ENCODE measurements around the gene BCAP31. TPM values are rescaled to one million over a fixed set of nuclear protein-coding genes. Genes with fewer than 3 reads are reported as not detected.

Gene BCAP31
- total RNA-seq, 1 donor from 2014 or later: 219 TPM

DNA sequence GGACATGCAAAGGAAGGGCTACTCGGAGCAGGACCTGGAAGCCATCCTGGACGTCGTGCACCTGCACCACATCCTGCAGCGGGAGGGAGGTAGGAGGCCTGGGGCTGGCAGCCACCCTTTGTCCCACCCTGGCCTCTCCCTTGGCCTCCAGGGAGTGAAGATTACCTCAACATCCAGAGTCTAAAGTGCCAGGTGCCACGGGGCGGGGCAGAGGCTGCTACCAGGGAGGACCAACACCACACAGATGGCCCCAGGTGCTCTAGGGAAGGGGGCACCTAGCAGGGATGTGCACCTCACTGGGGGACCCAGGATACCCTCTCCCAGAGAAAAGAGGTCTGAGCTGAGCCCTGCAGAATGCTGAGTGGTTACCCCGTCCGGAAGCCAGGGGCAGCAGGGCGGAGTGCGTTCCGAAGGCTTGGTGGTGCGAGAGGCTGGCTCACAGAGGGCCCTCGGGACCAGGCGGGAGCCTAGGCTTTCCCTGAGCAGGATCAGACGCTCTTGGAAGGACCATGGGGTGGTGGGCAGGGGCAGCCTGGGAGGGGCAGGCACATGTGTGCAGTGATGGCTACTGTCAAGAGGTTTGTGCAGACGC, 16.5 kb upstream of the BCAP31 start:
- Mint-ChIP-seq H3K4me3 (ENCODE audit: unreplicated experiment) (no peak overlapping the region), H3K27ac (ENCODE audit: unreplicated experiment) (no peak overlapping the region), H3K27me3 (ENCODE audit: low read depth, unreplicated experiment) (no peaks in the 10 kb centered on the region), H3K4me1 (ENCODE audit: low read depth, unreplicated experiment) (no peaks in the 10 kb centered on the region), H3K9me3 (ENCODE audit: unreplicated experiment) (no peaks in the 10 kb centered on the region), H3K36me3 (ENCODE audit: low read depth, unreplicated experiment) (peaks cover 1% of the 10 kb centered on the region)
- Histone ChIP-seq H3K27ac (ENCODE audit: low read depth, low read length) (no peak overlapping the region), H3K79me2 (ENCODE audit: insufficient read depth, low read length) (no peaks in the 10 kb centered on the region), H3K36me3 (ENCODE audit: insufficient read depth, low read length) (no peaks in the 10 kb centered on the region), H4K20me1 (ENCODE audit: insufficient read depth, low read length) (no peaks in the 10 kb centered on the region), H3K4me1 (ENCODE audit: insufficient read depth, low read length) (no peaks in the 10 kb centered on the region), H3K27me3 (ENCODE audit: insufficient read depth, low read length) (no peaks in the 10 kb centered on the region), H3K9ac (ENCODE audit: low read length) (no peak overlapping the region), H3K9me3 (ENCODE audit: insufficient read depth, low read depth, low read length) (no peaks in the 10 kb centered on the region), H3K4me2 (ENCODE audit: low read length) (no peak overlapping the region), H2AFZ (ENCODE audit: low read depth, low read length) (no peak overlapping the region), H3K4me3 (ENCODE audit: insufficient read depth, low read depth, low read length) (no peak overlapping the region)
- FAIRE-seq (no peak), DNase-seq (ENCODE audit: low read depth) (no peak)
- TF ChIP-seq CTCF (IDR thresholded peaks at IDR 0.05; ENCODE audit: insufficient read depth, low read depth, low read length) (no peak), EZH2 (IDR thresholded peaks at IDR 0.05; ENCODE audit: insufficient read depth, low read length) (no peak)

DNA sequence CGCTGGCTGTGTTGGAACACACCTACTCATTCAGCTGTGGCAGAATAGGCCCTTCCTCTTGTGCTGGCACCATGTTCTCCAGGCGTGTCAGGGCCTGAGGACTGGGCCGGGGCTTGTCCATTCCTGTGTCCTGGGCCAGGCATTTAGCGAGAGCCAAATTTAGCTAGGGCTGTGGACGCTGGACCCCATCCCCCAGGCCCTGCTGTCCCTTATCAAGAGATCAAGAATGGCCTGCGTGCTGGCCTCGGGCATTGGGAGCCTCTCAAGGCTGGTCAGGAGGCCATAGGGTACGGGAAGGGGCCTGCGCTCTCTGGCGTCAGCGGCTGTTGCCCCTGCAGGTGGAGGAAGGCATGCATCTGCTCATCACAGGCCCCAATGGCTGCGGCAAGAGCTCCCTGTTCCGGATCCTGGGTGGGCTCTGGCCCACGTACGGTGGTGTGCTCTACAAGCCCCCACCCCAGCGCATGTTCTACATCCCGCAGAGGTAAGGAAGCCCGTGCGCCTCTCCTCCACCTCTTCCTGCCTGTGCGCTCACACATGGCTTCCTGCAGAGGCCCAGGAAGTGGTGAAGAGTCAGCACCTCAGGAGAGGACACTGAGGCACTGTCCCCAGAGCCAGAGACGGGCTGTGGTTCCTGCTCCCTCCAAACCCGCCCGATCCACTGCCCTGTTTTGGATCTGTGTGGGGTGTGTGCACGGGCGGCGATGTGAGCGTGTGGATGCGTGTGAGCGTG, 15.7 kb upstream of the BCAP31 start:
- Histone ChIP-seq H3K27ac (ENCODE audit: low read depth, low read length) (no peak overlapping the region), H3K36me3 (ENCODE audit: insufficient read depth, low read length) (no peaks in the 10 kb centered on the region), H3K4me3 (ENCODE audit: insufficient read depth, low read depth, low read length) (no peak overlapping the region), H3K27me3 (ENCODE audit: insufficient read depth, low read length) (no peaks in the 10 kb centered on the region), H2AFZ (ENCODE audit: low read depth, low read length) (no peak overlapping the region), H3K4me1 (ENCODE audit: insufficient read depth, low read length) (no peaks in the 10 kb centered on the region), H4K20me1 (ENCODE audit: insufficient read depth, low read length) (peaks cover 3% of the 10 kb centered on the region), H3K4me2 (ENCODE audit: low read length) (no peak overlapping the region), H3K79me2 (ENCODE audit: insufficient read depth, low read length) (no peaks in the 10 kb centered on the region), H3K9me3 (ENCODE audit: insufficient read depth, low read depth, low read length) (no peaks in the 10 kb centered on the region), H3K9ac (ENCODE audit: low read length) (no peak overlapping the region)
- no peak for DNase-seq (ENCODE audit: low read depth)
- Mint-ChIP-seq H3K36me3 (ENCODE audit: low read depth, unreplicated experiment) (peaks cover 1% of the 10 kb centered on the region), H3K27ac (ENCODE audit: unreplicated experiment) (no peak overlapping the region), H3K4me1 (ENCODE audit: low read depth, unreplicated experiment) (no peaks in the 10 kb centered on the region), H3K9me3 (ENCODE audit: unreplicated experiment) (no peaks in the 10 kb centered on the region), H3K27me3 (ENCODE audit: low read depth, unreplicated experiment) (no peaks in the 10 kb centered on the region), H3K4me3 (ENCODE audit: unreplicated experiment) (no peak overlapping the region)
- TF ChIP-seq CTCF (IDR thresholded peaks at IDR 0.05; ENCODE audit: insufficient read depth, low read depth, low read length) (no peak), EZH2 (IDR thresholded peaks at IDR 0.05; ENCODE audit: insufficient read depth, low read length) (no peak)
- no peak for FAIRE-seq

- no peaks in the 10 kb centered on the region for H3K9me3 Mint-ChIP-seq (ENCODE audit: unreplicated experiment)
- no peak for FAIRE-seq
These were observed 13.9 kb upstream of the BCAP31 start for GRCh38 chrX:153738056-153738605.

More at GRCh38 chrX:153738056-153738605, 13.9 kb upstream of the BCAP31 start:
- Mint-ChIP-seq H3K27ac (ENCODE audit: unreplicated experiment) (no peak overlapping the region), H3K4me3 (ENCODE audit: unreplicated experiment) (no peak overlapping the region), H3K27me3 (ENCODE audit: low read depth, unreplicated experiment) (no peaks in the 10 kb centered on the region), H3K4me1 (ENCODE audit: low read depth, unreplicated experiment) (no peaks in the 10 kb centered on the region), H3K36me3 (ENCODE audit: low read depth, unreplicated experiment) (peaks cover 1% of the 10 kb centered on the region)
- H2AFZ ChIP-seq (ENCODE audit: low read depth, low read length): no peak overlapping the region
- no peaks in the 10 kb centered on the region for H3K9me3 ChIP-seq (ENCODE audit: insufficient read depth, low read depth, low read length)
- H3K4me3 ChIP-seq (ENCODE audit: insufficient read depth, low read depth, low read length): no peak overlapping the region
- H3K4me1 ChIP-seq (ENCODE audit: insufficient read depth, low read length): no peaks in the 10 kb centered on the region
- H3K9ac ChIP-seq (ENCODE audit: low read length): no peak overlapping the region
- H3K27me3 ChIP-seq (ENCODE audit: insufficient read depth, low read length): no peaks in the 10 kb centered on the region
- no peak for DNase-seq (ENCODE audit: low read depth)
- H3K4me2 ChIP-seq (ENCODE audit: low read length): no peak overlapping the region
- no peaks in the 10 kb centered on the region for H3K36me3 ChIP-seq (ENCODE audit: insufficient read depth, low read length)
- no peak overlapping the region for H3K27ac ChIP-seq (ENCODE audit: low read depth, low read length)
- no peaks in the 10 kb centered on the region for H3K79me2 ChIP-seq (ENCODE audit: insufficient read depth, low read length)
- H4K20me1 ChIP-seq (ENCODE audit: insufficient read depth, low read length): peaks cover 4% of the 10 kb centered on the region
- no peak for TF ChIP-seq EZH2 (IDR thresholded peaks at IDR 0.05; ENCODE audit: insufficient read depth, low read length)

Measured in astrocyte (in vitro differentiated cells and primary cell).